ENCODE data around the gene CHID1. TPM values are rescaled to one million over a fixed set of nuclear protein-coding genes. Genes with fewer than 3 reads are reported as not detected.

CHID1 gene
- total RNA-seq, 1 donor from 2014 or later, result 56.6 TPM

GRCh38 chr11:854601-855329 lies 55.8 kb downstream of the CHID1 start:
- H3K4me2 ChIP-seq, result peak overlapping the region; percentile 69
- H3K4me1 ChIP-seq, result peaks cover 43% of the 10 kb centered on the region
- no peaks in the 10 kb centered on the region for H3K9me3 ChIP-seq (ENCODE audit: low read depth)
- no peak overlapping the region for H3K27ac Mint-ChIP-seq
- H3K27ac ChIP-seq, result peak overlapping the region; percentile 66
- no peaks in the 10 kb centered on the region for H3K9me3 Mint-ChIP-seq
- H3K36me3 ChIP-seq, result no peaks in the 10 kb centered on the region
- TF ChIP-seq EZH2 (IDR thresholded peaks at IDR 0.05) (no peak), EZH2phosphoT487 (IDR thresholded peaks at IDR 0.05) (no peak)
- TF ChIP-seq, protein P1, sequence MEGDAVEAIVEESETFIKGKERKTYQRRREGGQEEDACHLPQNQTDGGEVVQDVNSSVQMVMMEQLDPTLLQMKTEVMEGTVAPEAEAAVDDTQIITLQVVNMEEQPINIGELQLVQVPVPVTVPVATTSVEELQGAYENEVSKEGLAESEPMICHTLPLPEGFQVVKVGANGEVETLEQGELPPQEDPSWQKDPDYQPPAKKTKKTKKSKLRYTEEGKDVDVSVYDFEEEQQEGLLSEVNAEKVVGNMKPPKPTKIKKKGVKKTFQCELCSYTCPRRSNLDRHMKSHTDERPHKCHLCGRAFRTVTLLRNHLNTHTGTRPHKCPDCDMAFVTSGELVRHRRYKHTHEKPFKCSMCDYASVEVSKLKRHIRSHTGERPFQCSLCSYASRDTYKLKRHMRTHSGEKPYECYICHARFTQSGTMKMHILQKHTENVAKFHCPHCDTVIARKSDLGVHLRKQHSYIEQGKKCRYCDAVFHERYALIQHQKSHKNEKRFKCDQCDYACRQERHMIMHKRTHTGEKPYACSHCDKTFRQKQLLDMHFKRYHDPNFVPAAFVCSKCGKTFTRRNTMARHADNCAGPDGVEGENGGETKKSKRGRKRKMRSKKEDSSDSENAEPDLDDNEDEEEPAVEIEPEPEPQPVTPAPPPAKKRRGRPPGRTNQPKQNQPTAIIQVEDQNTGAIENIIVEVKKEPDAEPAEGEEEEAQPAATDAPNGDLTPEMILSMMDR (IDR thresholded peaks at IDR 0.05), result no peak
- peaks cover 26% of the 10 kb centered on the region for H3F3A ChIP-seq (ENCODE audit: low read depth)
- no peak overlapping the region for H2AFZ ChIP-seq (replicated peaks)
- H3K27me3 Mint-ChIP-seq (ENCODE audit: insufficient read depth, low read depth), result peaks cover 4% of the 10 kb centered on the region
- H3K4me3 ChIP-seq, result no peak overlapping the region
- no peak overlapping the region for H3K4me3 Mint-ChIP-seq
- no peaks in the 10 kb centered on the region for H3K36me3 Mint-ChIP-seq
- DNase-seq (ENCODE audit: low spot score), result peak; percentile 80
- H3K27me3 ChIP-seq, result peaks cover 15% of the 10 kb centered on the region
- H3K79me2 ChIP-seq (ENCODE audit: low read depth), result peaks cover 9% of the 10 kb centered on the region
- H3K9ac ChIP-seq, result no peak overlapping the region
- H3K4me1 Mint-ChIP-seq, result peaks cover 17% of the 10 kb centered on the region
- peaks cover 67% of the 10 kb centered on the region for H4K20me1 ChIP-seq (ENCODE audit: low read depth)

DNA sequence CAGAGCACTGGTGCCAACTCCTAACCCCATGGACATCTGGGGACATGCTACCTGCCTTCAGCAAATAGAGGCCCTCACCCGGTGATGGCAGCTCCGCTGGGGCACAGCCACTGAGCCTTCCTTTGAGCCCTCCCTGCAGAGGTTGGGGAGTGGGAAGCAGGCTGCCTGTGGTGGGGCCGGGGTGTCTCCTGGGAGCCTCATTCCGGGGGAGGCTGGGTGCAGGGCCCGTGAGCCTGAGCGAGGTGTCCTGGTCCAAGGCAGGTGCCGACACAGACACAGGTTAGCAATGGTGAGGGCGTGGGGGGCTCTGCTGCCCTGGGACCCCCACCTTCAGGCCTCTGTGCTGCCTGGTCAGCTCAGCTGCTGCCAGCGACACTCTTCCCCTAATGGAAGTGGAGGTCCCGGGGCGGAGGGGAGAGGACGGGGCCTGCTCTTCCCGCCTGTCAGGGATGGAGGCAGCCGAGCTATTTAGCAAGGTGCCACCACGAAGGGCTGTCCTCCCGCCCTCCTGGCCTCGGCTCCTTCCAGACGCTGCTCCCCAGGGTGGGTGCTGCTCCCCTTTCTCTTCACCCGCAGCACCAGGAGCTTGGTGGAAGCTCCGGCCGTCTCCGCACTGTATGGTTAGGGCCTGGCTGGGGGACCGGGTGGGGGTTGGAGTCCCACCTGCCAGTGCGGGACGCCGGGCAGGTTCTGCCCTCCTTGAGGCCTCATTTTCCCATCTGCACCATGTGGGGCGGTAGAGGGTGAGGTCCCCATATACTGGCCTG lies 56.7 kb downstream of the CHID1 start:
- Histone ChIP-seq H3K36me3 (no peaks in the 10 kb centered on the region), H3K4me1 (peaks cover 46% of the 10 kb centered on the region)

DNA sequence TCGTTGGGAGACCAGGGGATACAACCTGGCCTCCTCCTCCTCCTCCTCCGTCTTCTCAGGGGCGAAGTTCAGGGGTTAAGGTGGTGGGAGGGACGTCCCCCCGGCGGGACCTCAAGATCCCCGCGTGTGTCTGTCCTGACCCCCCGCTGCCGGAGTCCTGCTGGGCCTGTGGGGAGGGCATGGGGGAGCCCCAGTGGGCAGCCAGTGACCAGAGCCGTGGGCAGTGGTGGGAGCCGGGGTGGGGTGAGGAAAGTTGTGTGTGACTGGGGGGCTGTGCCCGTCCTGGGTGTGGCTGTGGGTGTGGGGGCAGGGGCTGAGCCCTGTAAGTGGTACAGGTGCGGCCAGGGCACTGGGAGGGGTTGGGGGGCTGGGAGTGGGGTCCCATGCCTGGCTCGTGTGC lies 57.8 kb downstream of the CHID1 start:
- peak overlapping the region; percentile 48 for H3K4me3 Mint-ChIP-seq
- Histone ChIP-seq H4K20me1 (ENCODE audit: low read depth) (peaks cover 73% of the 10 kb centered on the region), H3K79me2 (ENCODE audit: low read depth) (peaks cover 9% of the 10 kb centered on the region), H3K9me3 (ENCODE audit: low read depth) (no peaks in the 10 kb centered on the region), H2AFZ (replicated peaks) (no peak overlapping the region), H3K4me3 (no peak overlapping the region), H3K9ac (no peak overlapping the region), H3K4me2 (no peak overlapping the region), H3K36me3 (no peaks in the 10 kb centered on the region), H3K4me1 (peaks cover 51% of the 10 kb centered on the region), H3F3A (ENCODE audit: low read depth) (peaks cover 36% of the 10 kb centered on the region), H3K27me3 (peaks cover 29% of the 10 kb centered on the region), H3K27ac (no peak overlapping the region)
- peaks cover 4% of the 10 kb centered on the region for H3K27me3 Mint-ChIP-seq (ENCODE audit: insufficient read depth, low read depth)
- no peaks in the 10 kb centered on the region for H3K9me3 Mint-ChIP-seq
- DNase-seq (ENCODE audit: low spot score), result no peak
- TF ChIP-seq EZH2 (IDR thresholded peaks at IDR 0.05) (no peak), EZH2phosphoT487 (IDR thresholded peaks at IDR 0.05) (no peak)
- TF ChIP-seq, protein P1 (IDR thresholded peaks at IDR 0.05), result no peak
- H3K4me1 Mint-ChIP-seq, result peaks cover 21% of the 10 kb centered on the region
- H3K27ac Mint-ChIP-seq, result no peak overlapping the region
- no peaks in the 10 kb centered on the region for H3K36me3 Mint-ChIP-seq

More for the DNA sequence above, 56.7 kb downstream of the CHID1 start:
- H3K4me1 Mint-ChIP-seq, result peaks cover 17% of the 10 kb centered on the region
- no peak overlapping the region for H3K27ac Mint-ChIP-seq
- no peak overlapping the region for H2AFZ ChIP-seq (replicated peaks)
- H3K4me2 ChIP-seq, result peak overlapping the region; percentile 69
- peaks cover 9% of the 10 kb centered on the region for H3K79me2 ChIP-seq (ENCODE audit: low read depth)
- peaks cover 4% of the 10 kb centered on the region for H3K27me3 Mint-ChIP-seq (ENCODE audit: insufficient read depth, low read depth)
- H3K4me3 ChIP-seq, result no peak overlapping the region
- H3K9ac ChIP-seq, result no peak overlapping the region
- H3K9me3 Mint-ChIP-seq, result no peaks in the 10 kb centered on the region
- H3K9me3 ChIP-seq (ENCODE audit: low read depth), result no peaks in the 10 kb centered on the region
- H4K20me1 ChIP-seq (ENCODE audit: low read depth), result peaks cover 64% of the 10 kb centered on the region
- H3F3A ChIP-seq (ENCODE audit: low read depth), result peaks cover 32% of the 10 kb centered on the region
- no peaks in the 10 kb centered on the region for H3K36me3 Mint-ChIP-seq
- TF ChIP-seq EZH2phosphoT487 (IDR thresholded peaks at IDR 0.05) (no peak), EZH2 (IDR thresholded peaks at IDR 0.05) (no peak)
- TF ChIP-seq, protein P1 (IDR thresholded peaks at IDR 0.05), result no peak
- no peak overlapping the region for H3K27ac ChIP-seq
- no peak for DNase-seq (ENCODE audit: low spot score)
- peaks cover 21% of the 10 kb centered on the region for H3K27me3 ChIP-seq
- H3K4me3 Mint-ChIP-seq, result no peak overlapping the region
